ENCODE data around the gene ATXN1.
A peak's percentile ranks its signal among the peaks of the same experiment; 100 is the strongest.

Gene ATXN1

DNA sequence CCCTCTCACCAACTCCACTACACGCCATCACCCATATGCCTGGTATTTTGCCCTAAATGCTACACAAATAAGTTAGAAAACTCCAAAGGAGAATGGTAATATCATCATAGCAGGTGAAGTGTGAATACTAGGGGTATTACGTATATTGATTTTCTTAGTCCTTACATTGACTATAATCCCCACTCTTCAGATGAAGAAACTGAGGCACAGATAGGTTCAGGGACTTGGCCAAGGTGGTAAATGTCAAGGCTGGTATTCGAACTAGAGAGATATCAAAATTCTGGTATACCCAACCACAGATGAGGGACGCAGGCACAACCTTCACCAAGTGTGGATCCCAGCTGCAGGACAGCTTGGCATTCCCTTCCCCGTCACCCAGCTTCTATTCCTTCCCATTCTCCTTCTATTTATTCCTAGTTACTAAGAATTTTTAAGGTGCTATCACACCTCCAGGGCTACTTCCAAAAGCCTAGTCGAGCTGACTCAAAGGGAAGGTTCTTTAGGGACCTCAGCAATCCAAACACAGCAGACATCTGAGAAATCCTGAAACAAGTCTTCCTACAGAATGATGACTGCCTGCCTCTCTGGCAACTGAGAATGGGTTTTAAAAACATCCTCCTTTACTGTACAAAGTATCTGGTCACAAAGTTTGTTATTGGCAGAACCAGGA lies 32.6 kb downstream of the ATXN1 start:
- Mint-ChIP-seq H3K4me1 (peaks cover 63% of the 10 kb centered on the region), H3K36me3 (peaks cover 2% of the 10 kb centered on the region), H3K27me3 (no peaks in the 10 kb centered on the region), H3K4me3 (no peak overlapping the region), H3K9me3 (no peaks in the 10 kb centered on the region), H3K27ac (no peak overlapping the region)

DNA sequence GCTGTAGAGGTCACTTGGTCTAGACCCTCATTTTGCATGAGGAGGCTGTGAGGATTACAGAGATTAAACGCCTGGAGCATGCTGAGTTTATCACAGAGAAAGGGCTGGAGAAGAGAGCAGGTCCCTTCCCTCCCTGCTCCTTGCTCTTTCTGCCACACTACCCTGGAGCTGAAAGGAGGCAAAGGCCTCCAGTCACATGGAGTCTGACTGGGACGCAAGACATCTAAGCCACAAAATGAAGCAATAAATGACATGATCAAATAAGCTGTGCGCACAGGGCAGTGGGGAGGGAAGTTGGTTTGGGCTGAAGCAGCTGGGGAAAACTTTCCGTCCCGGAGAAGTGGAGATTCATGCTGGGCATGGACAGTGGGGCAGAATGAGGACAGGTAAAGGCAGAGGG lies 33.3 kb downstream of the ATXN1 start:
- Mint-ChIP-seq H3K27ac (no peak overlapping the region), H3K4me1 (peaks cover 62% of the 10 kb centered on the region)

DNA sequence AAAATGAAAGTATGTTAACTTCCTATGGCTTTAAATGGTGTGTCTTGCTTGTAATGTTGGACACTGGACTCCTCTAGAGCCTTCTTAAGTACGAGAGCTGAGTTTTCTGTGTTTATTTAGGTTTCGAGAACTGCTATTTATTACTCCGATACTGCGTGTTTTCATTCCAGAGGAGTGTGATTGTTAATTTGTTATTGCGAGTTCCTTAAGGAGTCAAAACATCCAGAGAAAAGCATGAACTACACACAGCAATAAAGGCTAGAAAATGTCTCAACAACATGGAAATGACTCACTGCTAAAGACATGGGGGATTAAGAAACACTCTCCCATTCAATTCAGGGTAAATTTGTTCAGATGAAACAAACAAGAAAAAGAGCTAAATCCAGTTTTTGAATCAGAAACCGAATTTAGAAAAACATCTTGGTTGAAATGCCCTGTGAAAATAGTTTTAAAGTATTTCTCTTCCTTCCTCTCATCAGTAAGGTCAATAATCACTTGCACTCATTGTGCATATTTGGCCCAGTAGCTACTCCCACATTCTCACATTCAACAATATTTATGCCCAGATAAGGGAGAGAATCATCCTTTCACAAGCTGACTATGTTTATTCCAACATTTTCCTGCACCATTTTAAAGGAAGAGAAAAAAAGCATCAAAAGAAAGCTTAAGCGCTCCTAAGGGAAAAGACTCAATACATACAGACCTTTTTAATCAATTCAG lies 36.0 kb downstream of the ATXN1 start:
- Mint-ChIP-seq H3K36me3 (no peaks in the 10 kb centered on the region), H3K27ac (peak overlapping the region; percentile 12), H3K9me3 (no peaks in the 10 kb centered on the region), H3K4me3 (no peak overlapping the region), H3K4me1 (peaks cover 46% of the 10 kb centered on the region), H3K27me3 (no peaks in the 10 kb centered on the region)

More for the DNA sequence above, 33.3 kb downstream of the ATXN1 start:
- Mint-ChIP-seq H3K9me3 (no peaks in the 10 kb centered on the region), H3K4me3 (no peak overlapping the region), H3K36me3 (peaks cover 2% of the 10 kb centered on the region), H3K27me3 (no peaks in the 10 kb centered on the region)

DNA sequence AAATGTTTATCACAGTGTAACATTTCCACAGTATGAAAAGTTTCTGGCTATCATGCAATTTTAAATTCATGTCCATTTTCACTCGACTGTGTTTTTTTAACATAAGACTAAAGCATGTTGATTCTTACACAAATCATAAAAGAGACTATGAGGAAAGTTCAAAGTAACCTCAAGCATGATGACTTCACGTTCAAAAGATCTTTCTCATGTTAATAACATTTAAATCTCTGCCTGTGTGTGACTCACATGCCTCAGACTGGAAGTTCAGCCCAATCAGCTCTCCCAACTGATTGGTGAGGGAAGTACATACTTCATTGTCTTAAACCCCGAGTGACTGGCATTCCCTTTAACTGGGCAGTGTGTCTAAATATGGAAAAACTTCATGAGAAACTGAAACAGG lies 37.4 kb downstream of the ATXN1 start:
- no peaks in the 10 kb centered on the region for H3K9me3 Mint-ChIP-seq
- H3K27ac Mint-ChIP-seq = peak overlapping the region; percentile 79
- H3K4me3 Mint-ChIP-seq = no peak overlapping the region
- H3K4me1 Mint-ChIP-seq = peaks cover 53% of the 10 kb centered on the region
- peaks cover 3% of the 10 kb centered on the region for H3K36me3 Mint-ChIP-seq
- H3K27me3 Mint-ChIP-seq = no peaks in the 10 kb centered on the region

DNA sequence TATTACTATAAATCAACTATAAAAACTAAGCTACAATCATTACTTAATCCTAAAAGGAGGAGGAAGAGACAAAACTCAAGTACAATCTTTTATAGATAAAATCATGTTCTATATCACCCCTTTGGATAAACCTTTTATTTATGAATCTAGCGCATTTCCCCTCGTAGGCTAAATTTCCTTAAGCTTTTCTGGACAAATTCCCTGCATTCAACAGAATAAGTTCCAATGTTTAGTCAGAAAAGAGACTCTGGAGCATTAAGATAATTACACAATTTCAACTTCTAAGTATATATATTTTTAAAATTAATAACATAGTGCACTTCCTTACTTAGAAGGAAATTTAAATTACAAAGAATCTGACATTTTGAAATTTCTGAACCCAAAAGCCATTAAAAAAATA lies 37.9 kb downstream of the ATXN1 start:
- Mint-ChIP-seq H3K27me3 (no peaks in the 10 kb centered on the region), H3K27ac (no peak overlapping the region), H3K36me3 (peaks cover 3% of the 10 kb centered on the region), H3K4me1 (peaks cover 54% of the 10 kb centered on the region), H3K9me3 (no peaks in the 10 kb centered on the region), H3K4me3 (no peak overlapping the region)

DNA sequence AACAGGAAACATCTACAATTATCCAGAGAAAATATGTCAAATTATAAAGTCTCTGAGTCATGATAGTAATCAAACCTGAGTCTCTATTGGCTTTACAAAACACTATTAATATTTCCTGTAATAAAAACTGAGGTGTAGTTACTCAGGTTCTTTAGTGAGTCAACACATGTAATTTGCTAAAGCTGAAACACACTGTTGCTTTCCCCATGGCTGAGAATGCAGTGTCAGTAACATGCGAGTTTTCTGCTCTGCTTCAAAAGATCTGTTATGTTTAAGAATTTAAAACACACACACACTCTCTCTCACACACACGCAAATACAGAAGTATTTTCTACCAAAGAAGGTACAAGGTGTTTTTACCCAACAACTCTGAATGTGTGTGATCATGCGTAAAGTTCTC lies 38.6 kb downstream of the ATXN1 start:
- Mint-ChIP-seq H3K4me3 (no peak overlapping the region), H3K27me3 (no peaks in the 10 kb centered on the region), H3K4me1 (peaks cover 54% of the 10 kb centered on the region), H3K27ac (no peak overlapping the region), H3K36me3 (peaks cover 3% of the 10 kb centered on the region), H3K9me3 (no peaks in the 10 kb centered on the region)

DNA sequence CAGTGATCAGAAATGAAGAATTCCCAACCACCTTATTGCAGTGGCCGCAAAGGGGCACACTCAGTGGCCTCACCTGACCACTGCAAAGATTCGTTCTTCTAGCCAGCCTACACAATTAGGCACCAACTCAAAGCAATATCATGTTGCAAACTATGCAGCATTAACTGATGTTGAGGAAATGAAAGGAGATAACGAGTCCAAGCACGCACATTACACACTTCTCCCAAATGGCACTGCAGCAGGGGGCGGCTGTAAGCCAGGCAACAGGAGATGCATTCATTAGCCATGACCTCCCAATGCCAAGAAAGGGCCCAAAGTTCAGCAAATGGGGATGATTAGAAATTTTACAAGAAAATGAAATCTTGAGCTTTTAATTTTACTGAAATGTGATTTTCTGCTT lies 39.3 kb downstream of the ATXN1 start:
- H3K9me3 Mint-ChIP-seq = no peaks in the 10 kb centered on the region
- H3K4me1 Mint-ChIP-seq = peaks cover 51% of the 10 kb centered on the region
- H3K4me3 Mint-ChIP-seq = no peak overlapping the region
- no peak overlapping the region for H3K27ac Mint-ChIP-seq
- peaks cover 3% of the 10 kb centered on the region for H3K36me3 Mint-ChIP-seq
- no peaks in the 10 kb centered on the region for H3K27me3 Mint-ChIP-seq

DNA sequence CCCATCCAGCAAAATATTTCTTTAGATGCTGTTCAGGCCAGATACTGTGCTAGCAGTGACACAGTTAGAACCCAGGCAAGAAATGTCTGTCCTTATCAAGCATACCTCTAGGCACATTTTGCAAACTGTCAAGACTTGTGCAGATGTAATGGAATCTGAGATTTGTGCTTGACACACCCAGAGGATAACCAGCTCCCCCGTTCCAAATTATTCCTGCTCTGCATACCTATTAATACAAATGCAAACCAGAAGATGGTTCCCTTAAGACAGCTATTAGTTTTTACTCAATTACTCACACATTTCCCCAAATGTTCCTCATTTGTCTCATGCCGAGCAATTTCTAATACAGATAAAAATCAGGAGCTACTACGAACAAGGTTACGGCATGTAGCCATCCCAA lies 40.4 kb downstream of the ATXN1 start:
- no peaks in the 10 kb centered on the region for H3K9me3 Mint-ChIP-seq
- no peak overlapping the region for H3K27ac Mint-ChIP-seq
- peaks cover 6% of the 10 kb centered on the region for H3K36me3 Mint-ChIP-seq

DNA sequence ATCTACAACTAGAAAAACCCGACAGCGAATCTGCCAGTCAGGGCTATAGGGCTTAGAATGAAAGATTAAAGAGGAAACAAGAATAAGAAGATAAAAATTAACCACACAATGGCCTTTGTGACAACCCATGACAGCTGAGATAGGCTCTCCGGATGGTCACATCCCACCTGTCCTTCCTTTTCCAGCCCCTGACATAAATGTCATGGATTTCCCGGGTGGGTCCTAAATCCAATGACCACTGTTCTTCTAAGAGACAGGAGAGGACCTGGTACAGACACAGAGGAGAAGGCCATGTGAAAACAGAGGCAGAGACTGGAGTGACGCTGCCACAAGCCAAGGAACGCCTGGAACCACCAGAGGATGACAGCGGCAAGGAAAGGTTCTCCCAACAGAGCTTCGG lies 41.8 kb downstream of the ATXN1 start:
- Mint-ChIP-seq H3K9me3 (no peaks in the 10 kb centered on the region), H3K4me1 (peaks cover 40% of the 10 kb centered on the region), H3K27ac (no peak overlapping the region), H3K27me3 (no peaks in the 10 kb centered on the region), H3K36me3 (peaks cover 8% of the 10 kb centered on the region), H3K4me3 (no peak overlapping the region)

More for the DNA sequence above, 40.4 kb downstream of the ATXN1 start:
- Mint-ChIP-seq H3K4me3 (no peak overlapping the region), H3K27me3 (no peaks in the 10 kb centered on the region), H3K4me1 (peaks cover 45% of the 10 kb centered on the region)

DNA sequence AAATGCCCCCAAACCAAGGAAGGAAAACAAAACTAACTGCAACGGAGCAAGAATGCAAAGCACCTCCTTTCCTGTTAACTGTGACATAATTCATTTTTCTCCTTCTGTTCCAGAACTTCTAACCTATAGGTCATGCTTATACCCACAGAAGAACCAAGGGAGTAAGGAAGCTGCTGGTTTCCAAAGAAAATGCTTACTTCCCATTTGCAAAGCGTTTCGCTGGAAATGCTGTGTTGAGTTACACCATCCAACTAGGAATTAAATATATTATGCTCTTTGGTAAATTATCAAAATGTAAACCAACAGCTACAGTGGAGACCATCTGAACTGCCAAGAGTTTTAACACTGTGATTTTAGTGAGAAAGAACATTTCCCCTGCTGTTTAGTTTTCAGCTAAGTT lies 42.9 kb downstream of the ATXN1 start:
- Mint-ChIP-seq H3K27ac (no peak overlapping the region), H3K27me3 (no peaks in the 10 kb centered on the region), H3K9me3 (no peaks in the 10 kb centered on the region), H3K36me3 (peaks cover 8% of the 10 kb centered on the region), H3K4me1 (peaks cover 41% of the 10 kb centered on the region), H3K4me3 (no peak overlapping the region)

DNA sequence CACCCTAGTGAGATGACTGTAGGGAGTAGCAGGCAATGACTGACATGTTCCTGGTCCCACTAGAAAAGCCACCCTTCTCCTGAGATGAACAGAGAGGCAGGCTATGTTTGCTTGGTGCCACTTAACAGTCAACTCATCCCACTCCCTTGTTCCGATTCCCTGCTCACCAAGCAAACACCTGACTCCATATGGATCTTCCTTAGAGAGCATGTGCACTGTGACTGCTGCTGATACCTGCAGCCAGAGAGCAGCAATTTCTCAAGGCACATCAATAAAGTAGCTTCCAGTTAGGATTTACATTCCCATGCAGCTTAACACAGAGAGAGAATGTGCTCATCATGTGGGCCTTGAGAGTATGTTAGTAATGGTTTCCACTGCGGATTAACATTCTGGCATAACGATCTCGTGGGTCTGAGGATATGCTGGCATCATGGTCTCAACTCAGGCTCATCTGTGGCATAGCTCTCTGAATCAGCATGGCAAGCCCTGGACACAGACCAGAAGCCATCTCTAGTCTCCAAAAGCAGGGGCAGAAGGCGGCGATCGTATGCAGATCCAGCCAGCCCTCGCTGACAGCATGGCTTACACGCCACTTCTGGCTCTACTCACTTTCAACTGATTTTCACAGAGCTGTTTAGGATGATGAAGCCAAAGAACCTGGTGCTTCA lies 43.9 kb downstream of the ATXN1 start:
- no peak overlapping the region for H3K4me3 Mint-ChIP-seq

DNA sequence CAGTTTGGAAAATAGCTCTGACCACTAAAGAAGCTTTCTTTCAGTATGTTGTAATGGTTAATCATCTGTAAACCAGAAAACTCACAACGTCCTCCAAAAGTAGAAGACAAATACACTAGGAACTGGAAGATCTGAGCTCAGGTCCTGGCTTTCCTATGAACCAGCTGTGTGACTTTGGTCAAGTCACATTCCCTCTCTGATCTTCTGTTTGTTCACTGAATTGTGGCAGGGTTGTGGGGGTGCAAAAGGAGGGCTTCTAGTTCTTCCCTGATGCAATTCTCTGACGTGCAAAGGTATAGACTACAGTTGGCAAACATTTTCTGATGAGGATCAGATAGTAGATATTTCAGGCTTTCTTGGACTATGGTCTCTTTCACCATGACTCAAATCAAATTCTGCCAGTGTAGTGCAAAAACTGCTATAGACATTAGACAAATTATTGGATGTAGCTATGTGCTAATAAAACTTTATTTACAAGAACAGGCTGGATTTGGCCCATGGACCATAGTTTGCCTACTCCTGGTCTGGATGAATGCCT lies 44.9 kb downstream of the ATXN1 start:
- H3K4me1 Mint-ChIP-seq = peaks cover 50% of the 10 kb centered on the region
- H3K27me3 Mint-ChIP-seq = no peaks in the 10 kb centered on the region
- no peaks in the 10 kb centered on the region for H3K9me3 Mint-ChIP-seq
- no peak overlapping the region for H3K27ac Mint-ChIP-seq
- H3K4me3 Mint-ChIP-seq = no peak overlapping the region
- H3K36me3 Mint-ChIP-seq = peaks cover 11% of the 10 kb centered on the region

More for the DNA sequence above, 43.9 kb downstream of the ATXN1 start:
- no peaks in the 10 kb centered on the region for H3K9me3 Mint-ChIP-seq
- no peaks in the 10 kb centered on the region for H3K27me3 Mint-ChIP-seq
- no peak overlapping the region for H3K27ac Mint-ChIP-seq
- peaks cover 11% of the 10 kb centered on the region for H3K36me3 Mint-ChIP-seq
- H3K4me1 Mint-ChIP-seq = peaks cover 46% of the 10 kb centered on the region

DNA sequence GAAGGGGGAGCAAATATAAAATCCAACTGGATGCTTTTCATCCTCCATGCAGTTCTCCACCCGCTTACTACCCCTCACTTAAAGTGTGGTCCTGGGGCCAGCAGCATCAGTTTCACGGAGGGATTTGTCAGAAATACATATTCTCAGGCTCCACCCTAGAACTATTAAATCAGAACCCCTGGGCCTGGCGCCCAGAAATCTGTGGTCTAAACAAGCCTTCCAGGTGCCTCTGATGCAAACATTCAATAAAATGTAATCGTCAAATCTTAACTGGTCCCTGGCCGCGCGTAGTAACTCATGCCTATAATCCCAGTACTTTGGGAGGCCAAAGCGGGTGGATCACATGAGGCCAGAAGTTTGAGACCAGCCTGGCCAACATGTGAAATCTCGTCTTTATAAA lies 47.7 kb downstream of the ATXN1 start:
- Mint-ChIP-seq H3K4me1 (peaks cover 49% of the 10 kb centered on the region), H3K27me3 (no peaks in the 10 kb centered on the region), H3K36me3 (peaks cover 8% of the 10 kb centered on the region), H3K27ac (peak overlapping the region; percentile 96), H3K4me3 (peak overlapping the region; percentile 63), H3K9me3 (no peaks in the 10 kb centered on the region)

DNA sequence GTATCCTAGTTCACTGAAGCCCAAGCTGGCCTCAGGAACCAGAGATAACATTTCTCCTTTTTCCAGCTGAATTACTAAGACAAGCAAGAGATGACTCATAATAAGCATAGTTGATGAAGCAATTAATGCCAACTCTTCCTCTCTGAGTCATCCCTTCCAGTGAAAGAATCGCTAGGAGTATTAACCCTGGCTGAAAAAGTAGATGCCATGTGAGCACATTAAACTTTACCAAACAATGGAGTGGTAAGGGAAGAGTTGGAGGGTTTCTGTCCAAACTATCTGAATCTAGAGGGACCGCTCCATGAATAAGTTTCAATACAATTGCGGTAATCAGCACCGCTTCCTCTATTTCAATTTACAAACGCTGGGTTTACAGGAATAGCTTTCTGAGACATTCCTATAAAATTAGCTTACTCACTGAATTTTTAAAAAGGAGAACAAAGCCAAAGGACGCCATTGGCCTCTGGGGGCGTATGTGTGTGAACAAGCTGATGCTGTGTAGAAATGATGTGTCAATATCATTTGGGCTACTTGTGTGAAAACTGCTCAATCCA lies 48.3 kb downstream of the ATXN1 start:
- no peaks in the 10 kb centered on the region for H3K27me3 Mint-ChIP-seq
- H3K36me3 Mint-ChIP-seq = peaks cover 8% of the 10 kb centered on the region
- peaks cover 55% of the 10 kb centered on the region for H3K4me1 Mint-ChIP-seq
- H3K4me3 Mint-ChIP-seq = peak overlapping the region; percentile 63
- H3K27ac Mint-ChIP-seq = peak overlapping the region; percentile 96
- H3K9me3 Mint-ChIP-seq = no peaks in the 10 kb centered on the region

DNA sequence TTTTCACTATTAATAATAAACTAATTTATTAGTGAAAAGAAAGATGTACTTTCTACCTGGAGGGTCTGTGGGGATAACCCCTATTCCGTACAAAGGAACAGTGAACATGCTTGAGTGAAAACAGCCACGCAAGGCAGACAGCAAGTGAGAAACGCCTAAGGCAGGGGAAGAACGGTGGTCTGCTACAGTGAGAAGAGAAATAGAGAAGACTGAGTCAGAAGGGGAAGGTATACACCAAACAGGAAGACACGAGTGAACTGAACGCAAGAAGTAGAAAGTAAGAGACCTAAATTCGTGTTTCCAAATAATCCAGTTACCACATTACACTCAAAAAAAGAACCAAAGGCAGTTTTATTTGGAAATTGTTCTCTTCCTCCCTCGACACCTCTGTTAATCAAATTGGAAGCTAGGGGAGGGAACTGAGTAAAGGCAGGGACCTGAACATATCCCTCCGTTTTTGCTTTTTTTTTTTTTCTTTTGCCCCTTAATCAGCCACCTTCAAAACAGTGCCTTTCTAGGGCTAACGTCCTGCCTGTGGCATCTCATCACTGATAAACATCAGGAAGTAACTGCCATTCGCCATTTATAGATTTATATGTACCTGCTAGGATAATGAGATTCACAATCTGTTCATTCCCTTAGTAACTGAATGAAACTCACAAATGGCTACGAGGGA lies 48.9 kb downstream of the ATXN1 start:
- Mint-ChIP-seq H3K9me3 (no peaks in the 10 kb centered on the region), H3K27me3 (no peaks in the 10 kb centered on the region), H3K4me3 (peak overlapping the region; percentile 63), H3K36me3 (peaks cover 8% of the 10 kb centered on the region), H3K4me1 (peaks cover 61% of the 10 kb centered on the region), H3K27ac (peak overlapping the region; percentile 96)

All from activated naive CD4-positive, alpha-beta T cell treated with anti-CD3 and anti-CD28 coated beads, Interleukin-2, amount 50 U/mL, for 24 hours (primary cell).